HG02763 (cell line): Measurements from ENCODE around the gene SRPX.

Experiments used
- ATAC-seq: cut with Tn5 transposase; IDR thresholded peaks from one replicate; pipeline ENCODE4 v1.9.1; 2021; ENCODE audit warnings: mild to moderate bottlenecking, moderate library complexity; ENCODE audit not compliant: unreplicated experiment

Gene SRPX

DNA sequence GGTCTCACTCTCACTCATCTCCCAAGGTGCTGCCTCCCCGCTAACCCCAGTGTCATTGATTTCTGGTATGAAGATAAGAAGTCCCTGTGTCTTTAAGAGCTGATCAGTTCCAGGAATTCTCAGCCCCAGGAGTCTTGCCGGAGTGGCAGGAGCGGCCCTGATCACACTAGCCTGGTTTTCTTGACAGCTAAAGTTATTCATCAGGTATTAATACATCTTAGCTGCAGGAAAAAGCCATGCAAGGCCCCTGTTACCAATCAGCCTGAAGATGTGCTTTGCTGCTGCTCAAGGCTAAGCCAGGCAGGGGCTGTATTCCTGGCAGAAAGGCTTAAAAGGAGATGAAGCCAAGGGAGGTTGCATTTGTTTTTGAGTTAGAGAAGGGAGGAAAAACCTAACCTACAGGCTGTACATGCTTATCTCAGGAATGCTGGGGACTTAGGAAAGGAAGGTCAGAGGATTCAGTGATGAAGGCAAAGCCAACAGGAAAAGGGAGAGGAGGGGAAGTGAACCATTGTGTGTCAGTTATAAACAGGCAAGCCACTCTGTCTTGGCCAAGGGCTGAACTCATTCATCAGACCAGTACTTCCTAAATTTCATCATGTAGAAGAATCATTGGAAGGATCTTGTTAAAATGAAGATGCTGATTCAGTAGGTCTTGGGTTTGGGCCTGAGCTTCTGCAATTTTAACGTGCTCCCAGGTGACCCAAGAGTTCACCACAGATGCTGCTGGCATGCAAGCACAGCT is 8.6 kb downstream of the SRPX start:
- no peak for ATAC-seq

DNA sequence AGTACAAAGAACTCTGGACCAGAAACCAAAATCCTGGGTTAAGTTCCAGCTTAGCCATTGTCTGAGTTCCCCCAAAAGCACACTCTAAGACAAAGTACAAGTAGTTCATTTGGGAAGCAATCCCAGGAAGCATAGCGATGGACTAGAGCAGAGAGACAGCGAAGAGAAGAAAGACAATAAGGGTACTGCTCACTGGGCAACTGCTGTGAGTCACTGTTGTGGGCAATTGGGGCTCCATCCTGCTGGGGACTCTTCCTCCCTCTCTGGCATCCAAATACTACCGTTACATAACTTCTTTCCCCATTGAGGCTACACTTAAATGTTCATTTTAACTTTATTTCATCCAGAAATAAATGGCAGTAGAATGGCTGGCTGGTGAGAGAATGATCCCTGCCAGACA is 14.1 kb downstream of the SRPX start:
- no peak for ATAC-seq

DNA sequence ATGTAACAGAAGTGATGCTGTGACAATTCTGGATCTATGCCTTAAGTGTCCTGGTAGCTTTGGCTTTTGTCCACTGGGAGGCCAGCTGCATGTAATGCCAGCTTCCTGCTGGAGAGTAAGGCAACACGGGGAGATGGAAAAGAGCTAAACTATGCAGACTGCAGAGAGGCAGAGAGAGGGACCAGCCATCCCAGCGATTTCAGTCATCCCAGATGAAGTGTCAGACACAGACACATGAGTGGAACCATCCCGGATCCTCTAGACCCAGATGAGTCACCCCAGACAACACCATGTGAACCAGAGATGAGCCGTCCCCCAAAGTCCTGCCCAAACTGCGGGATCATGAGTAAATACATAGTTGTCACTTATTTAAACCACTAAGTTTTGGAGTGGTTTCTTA is 14.6 kb downstream of the SRPX start:
- ATAC-seq = no peak

DNA sequence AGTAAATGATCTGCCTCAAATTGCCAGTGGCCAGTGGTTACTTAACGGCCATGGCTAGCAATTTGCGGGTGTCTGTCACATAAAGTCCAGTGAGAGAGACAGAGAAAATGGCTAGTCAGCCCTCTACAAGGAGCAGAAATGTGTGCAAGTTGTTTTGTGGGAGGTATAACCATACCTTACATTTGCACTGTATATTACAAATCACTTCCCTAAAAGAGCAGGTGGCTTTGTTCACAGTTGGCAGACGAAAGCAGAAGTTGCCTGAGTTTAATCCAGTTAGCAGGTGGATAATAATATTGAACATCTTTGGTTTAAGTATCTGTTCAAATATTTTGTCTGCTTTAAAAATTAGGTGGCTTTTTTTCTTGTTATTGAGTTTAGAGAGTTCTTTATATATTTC is 15.6 kb downstream of the SRPX start:
- no peak for ATAC-seq

DNA sequence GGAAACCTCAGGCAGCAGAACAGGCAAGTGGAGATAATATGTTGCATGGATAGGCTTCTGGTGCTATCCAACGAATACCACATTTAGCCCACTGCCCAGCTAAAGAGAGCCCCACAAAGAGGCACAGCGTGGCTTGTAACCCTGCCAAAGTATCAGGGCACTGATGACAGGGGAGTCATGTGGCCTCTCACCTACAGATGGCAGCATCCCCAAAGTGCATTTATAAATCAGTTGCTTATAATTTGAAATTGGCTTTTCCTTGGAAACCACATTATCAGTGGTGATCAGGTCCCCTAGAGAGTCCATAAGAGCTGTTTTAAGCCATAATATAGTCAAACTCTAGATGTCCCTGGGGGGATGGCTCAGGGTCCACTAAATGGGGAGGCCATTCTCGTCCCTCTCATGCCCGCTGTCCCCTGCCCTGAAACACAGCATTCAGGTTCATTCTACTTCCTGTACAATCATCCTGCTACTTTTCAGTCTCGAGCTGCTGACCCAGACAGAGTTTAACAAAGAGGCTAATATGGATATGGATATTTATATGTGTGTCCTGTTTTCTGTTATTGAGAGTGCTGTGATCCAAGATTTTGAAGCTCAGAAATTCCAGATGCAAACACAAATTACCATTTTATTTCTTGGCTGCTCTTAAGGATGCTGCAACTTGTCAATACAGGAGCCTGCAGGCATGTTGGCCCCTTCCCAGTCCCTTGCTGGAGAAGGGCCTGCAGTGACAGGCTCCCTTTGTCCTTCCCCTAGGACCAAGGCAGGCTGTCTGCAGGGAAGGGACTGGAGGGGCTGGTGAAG is 28.5 kb downstream of the SRPX start:
- no peak for ATAC-seq

DNA sequence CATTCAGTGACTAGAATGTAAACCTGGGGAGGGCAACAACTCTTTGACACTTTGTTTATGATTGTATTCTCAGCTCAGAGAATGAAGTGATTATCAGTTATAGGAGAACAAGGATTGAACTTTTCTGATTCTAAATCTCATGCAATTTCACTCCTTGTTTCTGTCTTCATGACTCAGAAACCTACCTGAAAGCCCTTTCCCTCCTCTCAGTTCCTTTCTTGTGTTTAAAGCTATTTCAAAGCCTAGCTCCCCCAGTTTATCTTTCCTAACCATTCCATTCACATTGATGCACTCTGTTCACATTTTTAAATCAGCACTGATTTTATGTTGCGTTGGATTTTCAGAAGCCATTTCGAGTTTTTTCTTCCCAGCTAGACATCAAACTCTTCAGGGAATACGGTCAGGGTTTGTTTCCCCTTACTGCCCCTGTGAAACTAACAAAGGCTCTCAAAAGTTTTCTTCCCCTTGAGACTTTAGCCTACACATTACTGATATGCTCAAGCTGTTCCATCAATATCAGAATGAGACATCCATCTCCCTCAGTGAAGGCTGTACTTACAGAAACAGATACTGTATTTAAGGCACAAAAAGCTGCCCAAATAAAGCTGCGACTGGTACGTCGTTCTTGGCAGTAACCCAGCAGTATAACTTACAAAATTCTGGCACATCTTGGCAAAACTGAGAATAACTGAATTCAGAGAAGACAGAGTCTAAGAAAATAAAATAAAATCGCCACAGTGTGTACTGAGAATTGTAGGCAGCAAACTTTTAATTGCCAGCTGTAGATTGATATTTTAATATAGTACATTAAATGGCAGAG is 31.0 kb downstream of the SRPX start:
- no peak for ATAC-seq

DNA sequence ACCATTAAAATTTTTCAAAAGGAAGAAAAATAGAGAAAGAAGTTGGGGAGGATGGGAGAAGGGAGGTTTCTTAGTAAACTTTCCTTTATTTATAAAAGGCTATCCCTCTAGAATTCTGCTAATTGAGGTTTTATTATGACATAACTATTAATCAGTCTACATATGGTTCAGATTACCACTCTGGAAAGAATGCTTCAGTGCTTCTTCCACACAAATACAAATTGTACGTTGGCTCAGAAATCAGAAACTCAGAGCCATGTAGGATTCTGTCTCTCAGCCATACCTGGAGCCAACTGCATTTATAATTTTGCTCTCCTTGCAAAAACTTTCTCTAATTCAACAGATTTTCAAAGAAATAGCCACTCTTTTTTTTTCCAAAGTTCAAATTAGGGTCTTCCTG is 37.1 kb downstream of the SRPX start:
- no peak for ATAC-seq

DNA sequence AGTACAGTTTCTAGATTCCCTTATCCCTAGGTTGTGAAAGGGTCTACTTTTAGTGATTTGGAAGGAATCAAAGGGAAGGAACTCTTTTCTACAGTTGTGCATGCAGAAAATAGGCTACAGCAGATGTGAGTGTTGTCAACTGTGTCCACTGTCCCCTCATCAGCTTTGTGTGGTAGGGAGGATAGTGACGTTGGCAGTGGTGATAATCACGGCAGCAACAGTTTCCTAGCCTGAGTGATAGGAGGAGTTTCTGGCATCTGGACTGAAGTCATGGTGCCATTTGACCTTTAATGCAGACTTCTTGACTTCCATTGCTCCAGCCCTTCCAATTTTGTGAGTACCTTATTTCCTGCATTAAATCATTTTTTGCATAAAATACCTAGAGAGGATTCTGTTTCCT is 39.3 kb downstream of the SRPX start:
- no peak for ATAC-seq

DNA sequence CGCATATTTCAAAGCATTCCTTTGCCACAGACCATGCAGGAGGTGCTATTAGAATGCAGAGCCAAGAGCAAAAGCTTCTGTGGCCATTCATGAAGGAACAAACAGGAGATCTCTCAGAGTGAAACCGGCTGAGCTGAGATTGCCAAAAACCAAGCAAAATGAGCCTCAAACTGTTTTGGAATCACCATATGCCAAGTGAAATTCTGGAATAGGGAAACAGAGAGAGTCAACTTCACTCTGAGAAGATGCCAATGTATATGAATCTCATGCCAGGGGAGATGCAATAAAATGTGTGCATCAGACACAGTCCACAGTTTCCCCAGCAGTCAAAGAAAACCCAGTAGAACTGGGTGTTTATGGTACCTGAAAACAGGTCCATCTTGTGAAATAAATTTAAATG is 42.3 kb downstream of the SRPX start:
- ATAC-seq = no peak

DNA sequence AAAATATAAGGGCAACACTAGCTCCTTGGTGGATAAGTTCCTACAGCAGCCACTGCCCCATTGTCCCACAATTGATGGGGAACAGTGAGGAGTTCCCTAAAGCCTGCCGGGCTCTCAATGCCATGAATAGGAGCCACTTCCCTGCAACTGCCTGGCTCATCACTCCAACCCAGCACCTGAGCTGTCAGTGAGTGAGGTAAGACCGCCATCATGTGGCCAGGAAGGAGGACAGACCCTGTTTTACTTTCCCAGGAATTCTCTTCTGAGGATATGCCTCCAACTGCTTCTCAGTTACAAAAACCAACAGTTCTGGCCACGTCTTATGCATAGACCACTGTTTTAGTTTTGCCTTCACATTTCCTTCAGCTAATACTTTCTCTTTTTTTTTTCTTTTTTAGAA is 45.5 kb downstream of the SRPX start:
- no peak for ATAC-seq

DNA sequence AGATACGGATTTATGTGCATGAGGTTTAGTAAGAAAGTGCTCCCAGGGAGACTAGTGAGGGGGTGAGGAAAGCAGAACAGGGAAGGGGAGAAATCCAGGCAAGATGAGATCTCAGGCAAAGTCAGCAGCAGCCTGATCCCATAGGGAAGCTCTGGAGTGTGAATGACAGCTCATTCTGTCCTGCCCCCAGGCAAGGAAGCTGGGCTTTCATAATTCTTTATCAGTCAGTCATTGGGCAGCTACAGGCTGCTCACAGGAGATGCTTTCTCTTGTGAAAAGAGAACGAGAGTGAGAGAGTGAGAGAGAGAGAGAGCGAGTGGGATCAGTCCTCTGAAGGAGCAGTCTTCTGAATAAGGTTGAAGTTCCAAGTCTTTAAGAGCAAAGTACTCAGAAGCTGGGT is 48.1 kb downstream of the SRPX start:
- ATAC-seq = no peak

DNA sequence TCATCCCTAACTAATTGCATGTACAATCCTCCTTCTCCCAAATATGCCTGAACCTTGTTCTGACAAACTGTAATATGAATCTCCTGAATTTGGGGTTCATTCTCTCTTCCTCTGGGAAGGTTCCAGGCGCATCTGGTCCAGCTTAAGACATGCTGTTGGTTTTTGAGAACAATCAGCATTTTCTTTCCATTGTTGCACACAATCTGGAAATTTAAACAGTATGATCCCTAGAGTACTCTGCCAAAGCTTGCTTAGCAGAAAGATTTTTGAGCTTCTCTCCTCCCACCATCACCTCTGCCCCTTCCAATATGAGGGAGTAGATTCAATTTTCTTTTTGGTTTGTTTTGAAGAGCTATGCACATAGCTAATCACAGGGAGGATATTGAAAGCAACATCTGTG is 50.1 kb downstream of the SRPX start:
- ATAC-seq = no peak

DNA sequence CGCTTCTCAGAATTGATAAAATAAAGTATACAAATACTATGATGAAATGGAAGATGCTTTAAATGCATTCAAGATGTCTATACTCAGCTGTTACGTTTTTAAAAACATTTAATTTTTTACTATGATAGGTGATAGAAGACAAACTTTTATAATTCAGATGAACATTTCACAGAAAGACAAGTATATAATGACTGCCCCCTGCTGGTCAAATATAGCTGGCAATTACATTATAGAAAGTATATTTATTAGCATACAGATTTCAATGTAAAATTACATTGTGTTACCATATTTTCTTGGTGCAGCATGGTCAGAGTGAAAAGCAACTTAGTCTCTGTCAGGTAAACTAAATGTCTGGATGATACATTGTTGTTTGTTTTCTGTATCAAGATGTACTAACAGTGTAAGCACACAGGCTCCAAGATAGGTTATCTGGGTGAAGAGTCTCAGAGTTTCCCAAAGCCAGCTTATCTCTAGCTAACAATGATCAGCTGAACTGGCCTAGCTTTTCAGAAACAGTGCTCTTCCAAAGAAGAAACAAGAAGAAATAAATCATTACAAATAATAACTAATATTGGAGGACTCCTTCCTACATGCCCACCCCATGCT is 54.1 kb downstream of the SRPX start:
- no peak for ATAC-seq

DNA sequence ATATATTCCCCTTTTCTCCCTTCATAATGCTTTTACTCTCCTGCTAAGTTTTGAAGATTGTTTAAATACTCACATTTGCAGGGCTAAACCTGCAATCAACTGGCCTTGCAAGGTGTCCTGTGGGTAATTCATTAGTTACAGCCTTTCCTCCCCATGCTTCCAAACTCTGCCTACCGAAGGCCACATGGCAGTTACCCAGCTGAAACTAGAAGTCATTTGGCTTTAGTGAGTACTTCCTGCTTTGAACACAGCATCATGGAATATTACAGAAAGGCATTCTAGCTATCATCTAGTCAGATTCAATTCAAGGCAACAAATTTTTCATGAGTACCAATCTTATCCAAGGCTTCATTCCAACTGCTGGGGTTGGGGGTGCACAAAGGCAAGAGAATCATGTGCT is 55.6 kb downstream of the SRPX start:
- ATAC-seq = no peak

DNA sequence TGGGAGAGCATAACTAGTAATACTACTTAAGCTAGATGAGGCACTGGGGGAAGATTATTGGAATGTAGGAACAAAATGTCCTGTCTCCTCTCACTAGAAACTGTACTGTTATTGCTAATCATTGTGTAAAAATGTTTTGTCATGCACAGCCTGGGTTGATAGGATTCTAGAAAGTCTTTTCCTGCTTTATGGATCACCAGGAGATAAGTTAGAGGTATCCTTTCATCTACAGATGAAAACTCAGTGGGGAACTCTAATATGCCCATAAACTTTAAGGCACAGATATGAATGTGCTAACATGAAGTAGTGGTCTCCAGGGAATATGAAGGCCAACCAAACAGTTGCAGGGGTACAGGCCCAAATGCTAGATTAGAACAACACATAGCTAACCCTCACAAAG is 57.5 kb downstream of the SRPX start:
- no peak for ATAC-seq

DNA sequence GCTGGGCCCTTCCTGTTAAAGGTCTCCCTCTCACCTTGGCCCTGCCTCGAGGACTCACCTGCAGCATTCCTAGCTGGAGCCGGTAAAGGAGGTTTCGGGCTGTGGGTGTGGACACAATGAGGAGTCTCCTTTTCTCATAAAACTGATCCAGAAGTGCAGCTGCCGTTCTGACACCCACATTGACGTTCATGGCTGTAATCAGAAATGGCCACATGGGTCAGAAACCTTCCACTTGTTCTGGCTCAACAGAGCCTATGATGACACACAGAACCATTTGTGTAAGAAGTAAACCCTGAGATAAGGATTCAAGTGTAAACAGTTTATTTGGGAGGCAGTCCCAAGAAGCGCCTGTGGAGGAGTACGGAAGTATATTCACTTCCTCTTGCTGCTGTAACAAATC is 63.8 kb downstream of the SRPX start:
- ATAC-seq = no peak

DNA sequence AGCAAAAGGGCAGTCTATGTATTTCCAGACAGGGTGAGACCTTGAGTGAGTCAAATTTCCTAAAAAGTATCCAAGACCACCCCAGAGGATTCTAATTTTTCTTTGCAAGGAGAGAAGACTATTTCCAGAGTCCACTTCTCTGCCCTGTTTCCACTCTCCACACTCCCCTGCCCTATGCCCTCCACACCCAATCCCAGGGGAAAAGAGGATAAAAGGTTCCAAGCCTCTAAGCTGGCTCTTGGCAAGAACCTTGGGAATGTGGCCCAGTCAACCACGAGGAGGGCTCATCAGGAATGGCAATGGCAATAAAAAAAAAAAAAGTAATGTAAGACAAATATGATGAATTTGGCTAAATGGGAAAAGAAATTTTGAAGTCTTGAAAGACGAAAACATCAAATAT is 65.9 kb downstream of the SRPX start:
- ATAC-seq = no peak

DNA sequence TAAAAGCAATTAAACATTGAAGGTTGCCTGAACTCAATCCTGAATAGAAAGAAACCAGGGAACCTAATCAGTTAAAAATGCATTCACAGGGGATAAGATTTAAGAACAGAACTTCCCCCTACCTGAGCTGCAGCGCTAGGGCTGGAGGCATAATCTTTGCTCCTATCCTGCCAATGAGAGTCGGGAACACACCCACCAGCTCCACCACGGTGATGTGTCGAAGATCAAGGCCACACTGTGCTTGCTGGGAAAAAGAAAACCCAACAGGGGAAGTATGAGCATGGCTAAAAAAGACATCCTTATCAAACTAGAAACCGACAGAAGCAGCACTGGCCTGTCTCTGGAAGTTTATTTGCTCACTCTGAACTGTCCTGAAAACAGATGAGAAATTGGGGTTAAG is 66.3 kb downstream of the SRPX start:
- ATAC-seq = no peak

DNA sequence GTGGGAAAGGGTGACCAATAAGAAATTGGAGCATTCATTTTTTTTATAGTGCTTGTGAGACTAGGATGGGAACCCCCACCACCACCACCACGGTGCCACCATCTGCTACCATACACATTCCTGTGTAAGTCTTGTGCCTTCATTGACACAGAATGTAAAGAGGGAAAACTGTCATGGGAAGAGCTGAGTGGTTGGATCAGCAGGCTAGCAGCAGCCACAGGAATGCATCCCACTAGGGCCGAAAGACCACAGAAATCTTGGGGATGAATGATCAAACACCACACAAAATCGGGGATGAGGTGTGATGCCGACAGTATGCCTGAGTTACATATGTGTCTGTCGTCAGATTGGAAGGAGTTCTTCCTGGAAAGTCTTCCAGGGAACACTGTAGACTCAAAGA is 69.2 kb downstream of the SRPX start:
- ATAC-seq = no peak

DNA sequence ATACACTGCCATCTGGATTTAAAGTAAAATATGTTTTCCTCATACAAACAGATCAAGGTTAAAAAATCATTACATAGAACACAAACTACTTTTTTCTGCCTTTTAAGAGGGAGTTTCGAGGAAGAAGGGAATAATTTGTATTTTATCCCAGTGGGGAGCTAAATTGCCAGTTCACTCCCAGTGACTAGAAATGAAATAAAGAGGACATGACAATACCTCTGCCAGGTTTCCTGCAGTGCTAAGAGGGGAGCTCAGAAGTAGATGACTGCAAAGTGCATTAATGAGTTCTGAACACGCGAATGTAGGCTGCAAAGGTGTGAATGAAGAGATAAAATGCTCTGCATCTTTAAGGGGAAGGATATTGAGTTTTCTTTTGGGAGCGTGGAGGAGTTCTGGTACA is 69.7 kb downstream of the SRPX start:
- ATAC-seq = no peak

DNA sequence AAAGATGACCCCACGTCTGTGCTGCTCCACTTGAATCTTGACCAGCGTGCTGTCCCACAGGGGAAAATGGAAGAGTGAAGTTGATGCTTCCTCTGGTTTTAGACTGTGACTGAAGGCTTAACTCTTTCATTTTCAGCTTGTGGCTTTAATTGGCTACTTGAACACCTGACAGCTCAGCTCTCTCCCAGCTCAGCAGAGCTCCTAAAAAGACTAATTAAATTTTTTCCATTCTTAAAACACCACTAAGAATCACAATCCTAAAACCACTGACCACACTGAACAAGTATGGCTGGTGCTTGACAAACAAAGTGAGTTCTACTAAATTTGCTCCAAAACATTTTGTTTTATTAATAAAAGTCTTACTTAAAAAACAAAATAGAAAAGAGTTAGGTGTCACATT is 71.7 kb downstream of the SRPX start:
- no peak for ATAC-seq
